HK-2 (cell line): Measurements from ENCODE around the gene ZDHHC7.

Experiments
- DNase-seq: peaks from one replicate; pipeline ENCODE4 v3.0.0-alpha.2; 2018; ENCODE audit not compliant: unreplicated experiment

ZDHHC7 gene

DNA sequence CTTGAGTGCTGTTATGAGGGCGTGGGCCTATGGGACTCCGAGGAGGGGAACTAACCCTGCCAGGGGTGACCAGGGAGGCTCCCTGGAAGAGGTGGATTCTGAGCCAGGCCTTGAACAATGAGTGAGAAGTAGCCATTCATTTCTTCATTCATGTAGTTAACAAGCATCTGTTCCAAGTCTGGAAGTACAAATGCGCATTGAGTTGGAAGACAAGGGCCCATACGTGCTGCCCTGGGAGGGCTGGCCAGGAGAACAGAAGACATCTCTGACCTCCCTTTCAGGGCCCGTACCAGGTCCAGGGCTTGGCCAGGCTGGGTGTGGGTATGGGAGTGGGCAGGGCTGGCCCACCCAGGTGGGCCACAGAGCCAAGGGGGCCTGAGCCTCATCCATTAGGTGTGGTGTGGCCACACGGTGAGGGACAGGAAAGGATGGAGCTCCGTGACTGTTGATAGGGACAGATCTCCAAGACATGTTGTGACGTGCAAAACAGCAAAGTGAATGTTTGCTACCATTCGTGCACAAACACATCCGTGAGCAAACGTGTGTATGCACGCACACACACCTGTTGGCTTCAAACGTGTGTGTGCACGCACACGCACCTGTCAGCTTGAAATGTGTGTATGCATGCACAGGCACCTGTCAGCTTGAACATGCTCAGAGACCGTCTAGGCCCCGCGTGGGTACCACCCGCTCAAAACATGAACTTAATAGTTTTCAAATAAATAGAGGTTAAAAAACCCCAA, 46.8 kb downstream of the ZDHHC7 start:
- no peak for DNase-seq

DNA sequence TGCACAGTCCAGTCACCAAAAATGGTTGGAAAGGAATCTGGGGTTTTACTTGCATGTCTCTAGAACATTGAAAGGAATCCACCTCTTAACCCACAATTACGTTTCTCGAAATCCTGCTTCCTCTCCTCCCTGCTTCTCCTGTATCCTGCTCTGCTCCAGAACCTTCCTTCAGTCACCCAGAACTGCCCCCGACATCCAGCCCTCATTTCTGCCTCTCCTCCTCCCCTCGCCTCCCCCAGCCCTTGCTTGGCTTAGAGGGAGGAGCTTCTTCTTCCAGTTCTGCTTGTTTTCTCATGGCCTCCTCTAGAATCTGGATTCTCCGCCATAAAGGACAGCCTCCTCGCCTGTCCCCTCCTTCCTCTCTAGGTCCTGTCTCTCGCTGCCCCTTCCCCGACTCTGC, 48.3 kb downstream of the ZDHHC7 start:
- no peak for DNase-seq

DNA sequence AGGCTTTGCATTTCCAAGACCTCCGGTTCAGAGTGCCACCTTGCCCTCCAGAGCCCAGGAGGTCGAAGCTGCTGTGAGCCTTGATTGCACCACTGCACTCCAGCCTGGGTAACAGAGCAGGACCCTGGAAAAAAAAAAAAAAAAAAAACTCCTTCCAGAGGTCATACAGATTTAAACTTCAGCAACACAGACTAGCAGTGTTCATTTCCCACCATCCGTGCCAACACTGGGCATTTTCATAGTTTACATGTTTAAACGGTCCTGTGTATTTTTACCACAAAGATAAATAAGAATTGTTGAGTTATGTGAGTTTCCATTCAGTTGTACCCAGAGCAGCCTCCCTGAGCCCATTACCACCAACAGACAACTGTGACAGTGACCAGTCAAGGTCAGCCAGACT, 50.4 kb downstream of the ZDHHC7 start:
- no peak for DNase-seq

DNA sequence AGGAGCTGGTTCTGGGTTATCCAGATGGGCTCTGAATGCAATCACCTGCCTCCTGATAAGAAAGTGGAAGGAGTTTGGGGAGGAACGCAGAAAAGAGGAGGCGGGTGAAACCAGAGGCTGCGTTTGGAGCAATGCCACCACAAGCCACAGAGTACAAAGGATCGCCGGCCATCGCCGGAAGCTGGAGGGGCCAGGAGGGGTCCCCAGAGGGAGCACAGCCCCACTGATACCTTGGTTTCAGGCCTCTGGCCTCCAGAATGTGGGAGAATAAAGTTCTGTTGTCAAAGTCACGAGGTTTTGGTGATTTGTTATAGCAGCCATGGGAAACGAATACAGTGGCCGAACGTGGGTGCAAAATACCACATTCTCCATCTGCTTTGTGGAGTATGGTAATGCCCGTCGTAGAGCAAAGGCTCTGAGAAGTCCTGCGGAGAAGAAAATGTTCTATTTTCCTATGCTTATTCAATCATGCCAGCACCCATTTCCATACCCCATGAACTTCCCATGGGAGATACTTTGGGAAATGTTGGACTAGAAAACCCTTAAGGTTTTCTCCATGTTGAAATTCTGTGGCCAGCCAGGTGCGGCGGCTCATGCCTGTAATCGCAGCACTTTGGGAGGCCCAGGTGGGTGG, 51.4 kb downstream of the ZDHHC7 start:
- DNase-seq = no peak

DNA sequence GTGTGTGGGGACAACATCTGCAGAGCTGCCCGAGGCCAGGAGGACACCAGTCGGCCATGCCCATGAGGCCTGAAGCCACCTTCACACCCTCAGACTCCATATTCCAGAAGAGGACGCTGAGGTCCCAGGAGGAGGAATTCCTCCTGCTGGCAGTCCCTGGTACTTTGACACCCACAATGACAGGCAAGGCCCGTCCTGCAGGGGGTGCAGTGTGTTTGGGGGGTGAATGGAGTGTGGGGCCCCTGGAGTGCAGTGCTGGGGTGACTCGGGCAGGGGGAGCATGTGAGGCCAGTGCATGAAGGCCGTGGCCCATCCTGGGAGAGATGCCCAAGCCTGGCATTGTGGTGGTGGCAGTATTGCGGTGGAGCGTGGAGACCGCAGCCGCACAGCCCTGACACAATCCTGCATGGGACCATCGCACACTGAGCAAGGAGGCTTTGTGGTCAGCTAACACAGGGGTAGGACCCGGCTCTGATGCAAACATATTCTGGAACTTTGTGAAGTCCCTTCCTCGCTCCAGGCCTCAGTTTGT, 52.2 kb downstream of the ZDHHC7 start:
- no peak for DNase-seq

DNA sequence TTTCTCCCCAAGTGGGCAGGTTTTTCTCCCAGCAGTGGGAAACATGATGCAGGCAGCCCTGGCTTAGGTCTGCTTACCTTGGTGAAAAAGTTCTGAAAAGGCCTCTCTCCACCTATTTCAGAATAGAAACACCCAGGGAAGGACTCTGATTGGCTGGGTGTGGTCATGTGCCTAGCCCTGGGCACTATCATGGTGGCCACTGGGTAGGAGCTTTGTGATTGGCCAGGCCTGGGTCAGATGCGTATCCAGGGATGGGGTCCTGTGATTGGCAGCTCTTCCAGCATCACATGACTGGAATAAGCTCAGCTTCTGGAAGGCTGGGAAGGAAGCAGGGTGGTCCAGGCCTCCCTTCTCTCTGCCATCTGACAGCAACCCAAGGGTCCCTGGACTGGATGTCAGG, 53.5 kb downstream of the ZDHHC7 start:
- no peak for DNase-seq

DNA sequence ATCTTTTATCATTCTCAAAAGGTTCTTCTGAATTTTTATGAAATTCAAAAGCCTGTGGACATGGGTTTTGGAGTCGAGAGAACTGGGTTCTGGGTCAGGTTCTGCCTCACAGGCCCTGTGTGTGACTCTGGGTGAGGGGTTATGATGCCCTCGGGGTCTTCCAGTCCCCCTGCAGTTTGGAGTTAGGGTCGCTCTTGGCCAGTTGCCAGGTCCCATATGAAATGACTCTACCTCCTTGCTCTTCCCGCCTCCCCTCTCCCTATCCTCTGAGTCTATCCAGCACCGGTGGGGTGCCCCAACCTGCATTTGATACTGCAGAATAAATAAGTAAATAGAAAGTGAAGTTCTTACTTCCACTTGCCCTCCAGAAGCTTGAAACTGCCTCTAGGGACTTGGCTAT, 54.1 kb downstream of the ZDHHC7 start:
- no peak for DNase-seq

DNA sequence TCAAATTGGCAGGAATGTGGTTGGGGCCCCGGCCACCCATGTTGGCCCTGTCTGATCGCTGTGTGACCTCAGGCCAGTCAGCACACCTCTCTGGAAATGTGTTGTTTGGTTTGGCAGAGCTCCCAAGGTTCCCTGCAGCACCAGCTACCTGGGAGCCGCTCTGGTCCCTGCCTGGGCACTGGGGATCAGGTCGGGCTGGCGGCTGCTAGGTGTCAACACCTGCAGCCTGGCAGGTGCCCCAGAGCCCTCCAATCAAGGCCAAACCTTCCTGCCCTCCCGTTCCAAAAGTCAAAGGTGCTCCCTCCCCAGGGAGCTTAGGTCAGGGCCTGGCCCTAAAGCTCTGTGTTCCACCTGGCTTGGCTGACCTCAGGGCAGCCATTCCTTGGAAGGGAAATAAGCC, 55.9 kb downstream of the ZDHHC7 start:
- DNase-seq = no peak

DNA sequence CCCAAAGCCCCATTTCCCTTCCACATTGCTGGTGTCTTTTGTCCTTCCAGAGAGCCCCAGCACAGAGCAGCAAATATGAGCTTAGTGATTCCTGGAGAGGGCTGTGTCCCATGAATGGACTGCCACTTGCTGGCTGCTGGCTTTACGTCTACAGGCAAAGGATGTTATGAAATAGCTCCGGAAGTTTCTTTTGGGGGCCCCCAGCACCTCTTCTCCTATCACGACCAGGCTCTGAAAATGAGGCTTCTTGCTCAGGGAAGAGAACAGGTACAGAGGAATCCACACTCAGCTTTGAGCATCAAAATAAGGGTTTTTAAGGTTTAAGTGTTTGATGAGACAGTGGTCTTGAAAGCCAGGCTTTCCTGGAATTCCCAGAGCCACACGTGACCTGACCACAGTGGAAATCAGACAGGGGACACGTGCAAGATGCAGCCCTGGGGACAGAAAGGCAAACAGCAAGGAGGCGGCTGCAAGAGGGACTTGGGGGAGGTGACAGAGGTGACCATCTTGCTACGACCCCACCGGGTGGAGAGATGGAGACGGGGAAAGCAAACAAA, 58.1 kb downstream of the ZDHHC7 start:
- DNase-seq = no peak

DNA sequence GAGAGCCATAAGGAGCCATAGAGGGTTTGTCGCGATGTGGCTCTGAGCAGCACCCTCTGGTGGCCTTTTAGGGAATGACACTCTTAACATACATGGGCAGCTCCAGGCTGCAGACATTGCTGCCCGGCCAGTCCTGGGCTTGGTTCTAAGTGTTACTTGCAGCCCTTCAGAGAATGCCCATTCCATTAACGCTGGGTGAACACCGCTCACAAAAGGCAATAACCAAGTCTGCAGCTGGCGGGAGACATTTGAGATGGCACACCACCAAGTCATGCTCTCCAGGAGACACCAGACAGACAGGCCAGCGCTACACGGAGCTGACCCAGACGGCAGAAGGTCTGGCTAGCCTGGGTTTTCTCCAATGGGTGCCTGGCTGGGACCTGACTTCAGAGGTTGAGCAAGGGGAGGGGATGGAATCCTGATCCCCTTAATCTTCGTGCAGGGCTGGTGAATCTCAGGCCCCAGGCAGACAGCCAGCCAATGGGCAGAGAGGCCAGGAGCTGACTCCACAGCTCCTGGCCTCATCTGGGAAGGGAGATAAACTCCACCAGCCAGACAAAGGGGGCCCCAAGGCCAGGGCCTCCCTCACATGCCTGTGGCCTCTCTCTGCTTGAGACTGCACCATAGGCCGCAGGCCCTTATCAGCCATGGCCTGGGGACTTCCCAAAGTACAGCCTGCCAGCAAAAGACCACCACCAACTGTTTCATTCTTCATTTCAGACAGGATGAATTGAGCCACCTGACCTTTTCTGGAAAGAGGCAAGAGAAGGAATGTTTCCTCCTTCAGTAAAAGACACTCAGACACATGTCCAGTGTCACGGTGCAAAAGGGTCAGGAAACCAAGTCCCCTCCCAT, 58.8 kb downstream of the ZDHHC7 start:
- DNase-seq = peak; percentile 81

DNA sequence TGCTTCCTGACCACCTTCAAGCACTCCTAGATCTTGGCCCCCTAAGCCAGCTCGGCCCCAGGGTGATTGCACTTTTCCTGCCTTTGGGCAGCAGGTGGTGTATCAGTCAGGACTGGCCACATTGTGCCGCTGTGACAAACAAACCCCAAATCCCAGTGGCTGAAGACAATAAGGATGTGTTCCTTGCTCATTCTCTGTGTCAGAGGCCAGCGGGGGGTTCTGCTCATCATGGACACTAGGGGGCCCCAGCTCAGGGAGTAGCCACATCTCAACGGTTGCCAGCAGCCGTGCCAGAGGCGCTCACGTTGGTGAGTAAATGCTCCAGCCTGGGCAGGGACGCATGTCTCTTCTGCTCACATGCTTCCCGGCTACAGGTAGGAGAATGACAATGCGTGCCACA, 60.4 kb downstream of the ZDHHC7 start:
- no peak for DNase-seq

DNA sequence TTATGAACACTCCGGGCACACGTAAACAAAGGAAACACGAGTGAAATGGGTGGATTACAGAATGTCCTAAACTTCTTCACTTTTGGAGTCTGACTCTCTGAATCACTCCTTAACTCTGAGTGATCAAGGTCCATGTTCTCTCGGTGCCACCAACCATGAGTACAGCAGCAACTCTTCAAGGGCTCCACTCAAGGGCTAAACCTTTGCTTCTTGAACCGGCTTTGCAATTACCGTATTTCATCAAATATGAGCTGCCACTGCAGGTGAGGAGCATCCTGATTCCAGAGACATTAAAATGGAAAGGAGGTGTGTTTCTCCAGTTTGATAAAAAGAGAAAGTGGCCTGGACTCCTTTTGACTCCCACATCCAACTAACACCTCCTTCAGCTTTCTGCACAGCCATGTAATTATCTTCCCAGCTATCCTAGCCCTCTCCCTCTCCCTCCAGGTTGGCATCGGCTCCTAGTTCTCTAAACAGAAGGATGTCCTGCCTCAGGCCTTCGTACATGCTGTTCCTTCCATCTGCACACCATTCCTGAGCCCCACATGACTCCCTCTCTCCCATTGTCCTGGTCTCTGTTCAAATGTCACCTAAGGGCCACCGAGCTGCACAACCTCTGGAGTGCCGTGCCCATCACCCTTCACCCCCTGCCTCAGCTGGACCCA, 61.4 kb downstream of the ZDHHC7 start:
- no peak for DNase-seq

DNA sequence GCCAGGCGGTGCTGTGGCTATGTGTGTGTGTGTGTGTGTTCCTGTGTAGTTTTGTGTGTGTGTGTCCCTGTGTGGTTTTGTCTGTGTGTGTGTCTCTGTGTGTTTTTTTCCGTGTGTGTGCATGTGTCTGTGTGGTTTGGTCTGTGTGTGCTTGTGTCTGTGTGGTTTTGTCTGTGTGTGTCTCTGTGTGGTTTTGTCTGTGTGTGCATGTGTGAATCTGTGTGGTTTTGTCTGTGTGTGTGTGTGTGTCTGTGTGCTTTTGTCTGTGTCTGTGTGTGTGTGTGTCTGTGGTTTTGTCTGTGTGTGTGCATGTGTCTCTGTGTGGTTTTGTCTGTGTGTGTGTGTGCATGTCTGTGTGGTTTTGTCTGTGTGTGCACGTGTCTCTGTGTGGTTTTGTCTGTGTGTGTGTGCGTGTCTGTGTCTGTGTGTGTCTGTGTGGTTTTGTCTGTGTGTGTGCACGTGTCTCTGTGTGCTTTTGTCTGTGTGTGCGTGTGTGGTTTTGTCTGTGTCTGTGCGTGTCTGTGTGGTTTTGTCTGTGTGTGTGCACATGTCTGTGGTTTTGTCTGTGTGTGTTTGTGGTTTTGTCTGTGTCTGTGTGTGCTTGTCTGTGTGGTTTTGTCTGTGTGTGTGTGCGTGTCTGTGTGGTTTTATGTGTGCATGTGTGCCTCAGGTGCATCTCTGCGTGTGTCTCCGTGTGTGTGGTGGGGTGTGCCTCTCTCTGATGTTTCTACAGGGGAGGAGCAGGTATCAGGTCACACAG, 62.3 kb downstream of the ZDHHC7 start:
- DNase-seq = no peak

DNA sequence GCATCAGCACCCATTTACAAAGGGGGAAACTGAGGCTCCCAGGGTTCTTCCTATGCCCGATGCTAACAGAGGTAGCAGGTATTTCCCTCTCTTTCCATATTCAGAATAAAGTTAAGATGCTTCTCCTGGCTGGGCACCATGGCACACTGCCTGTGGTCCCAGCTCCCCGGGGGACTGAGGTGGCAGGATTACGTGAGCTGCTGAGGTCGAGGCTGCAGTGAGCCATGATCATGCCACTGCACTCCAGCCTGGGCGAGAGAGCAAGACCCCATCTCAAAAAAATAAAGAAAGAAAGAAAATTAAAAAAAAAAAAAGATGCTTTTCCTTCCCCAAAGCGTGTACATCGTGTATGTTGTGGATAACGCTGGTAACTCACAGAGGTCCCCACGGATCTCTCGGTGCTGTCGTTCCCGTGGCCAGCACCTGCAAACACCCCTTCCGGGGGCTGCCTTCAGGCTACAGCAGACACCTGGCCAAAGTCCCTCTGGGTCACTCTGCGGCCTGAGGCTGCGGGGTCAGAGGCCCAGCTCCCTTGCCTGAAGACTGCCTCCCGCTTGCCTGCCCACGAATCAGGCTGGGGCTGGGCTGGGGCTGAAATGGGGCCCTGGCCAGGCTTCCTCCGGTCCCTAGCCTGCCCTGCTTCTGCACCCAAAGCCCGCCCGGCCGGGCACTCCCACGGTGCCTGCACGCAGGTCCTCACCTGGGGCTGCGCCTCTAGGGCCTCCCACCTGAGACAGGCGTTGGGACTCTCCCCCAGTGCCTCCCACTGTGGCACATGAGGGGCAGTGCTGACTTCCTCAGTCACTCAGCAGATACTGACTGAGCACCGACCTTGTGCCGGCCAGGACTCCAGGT, 63.1 kb downstream of the ZDHHC7 start:
- DNase-seq = no peak

DNA sequence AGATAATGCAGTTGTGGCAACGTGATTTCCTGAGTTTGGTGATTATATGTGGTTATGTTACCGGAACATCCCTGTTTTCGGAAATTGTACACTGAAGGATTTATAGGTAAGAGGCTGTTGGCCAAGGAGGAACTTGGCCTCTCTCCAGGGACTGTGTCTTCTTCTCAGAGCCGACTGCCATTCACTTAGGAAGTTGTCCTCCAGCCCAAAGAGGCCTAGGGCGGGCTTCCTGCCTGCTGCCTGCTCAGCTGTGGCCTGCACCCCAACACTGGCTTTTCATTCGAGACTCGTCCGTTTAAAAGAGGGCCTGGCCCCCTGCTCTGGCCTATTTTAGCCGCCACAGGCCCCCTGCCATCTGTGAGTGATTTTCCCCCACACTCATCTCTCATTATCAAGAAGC, 64.3 kb downstream of the ZDHHC7 start:
- no peak for DNase-seq

DNA sequence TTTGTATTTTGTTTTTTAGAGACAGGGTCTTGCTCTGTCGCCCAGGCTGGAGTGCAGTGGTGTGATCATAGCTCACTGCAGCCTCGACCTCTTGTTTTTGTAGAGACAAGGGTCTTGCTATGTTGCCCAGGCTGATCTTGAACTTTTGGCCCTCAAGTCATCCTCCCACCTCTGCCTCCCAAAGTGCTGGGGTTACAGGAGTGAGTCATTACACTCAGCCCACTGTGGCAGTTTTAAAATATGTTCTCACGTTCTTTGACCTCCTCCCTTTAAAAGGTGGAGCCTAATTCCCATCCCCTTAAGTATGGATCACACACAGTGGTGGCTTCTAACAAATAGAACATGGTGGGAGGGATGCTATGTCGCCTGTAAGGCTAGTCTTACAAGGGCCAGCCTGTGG, 67.7 kb downstream of the ZDHHC7 start:
- no peak for DNase-seq

DNA sequence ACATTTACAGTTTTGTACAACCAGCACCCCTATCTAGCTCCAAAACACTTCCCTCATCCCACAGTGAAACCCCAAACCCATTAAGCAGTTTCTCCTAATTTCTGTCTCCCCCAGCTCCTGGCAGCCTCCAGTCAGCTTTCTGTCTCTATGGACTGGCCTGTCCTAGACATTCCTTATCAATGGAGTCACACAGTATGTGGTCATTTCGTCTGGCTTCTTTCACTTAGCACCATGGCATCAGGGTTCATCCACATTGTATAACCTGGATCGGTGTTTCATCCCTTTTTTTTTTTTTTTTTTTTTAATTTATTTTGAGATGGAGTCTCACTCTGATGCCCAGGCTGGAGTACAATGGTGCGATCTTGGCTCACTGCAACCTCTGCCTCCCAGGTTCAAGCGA, 68.5 kb downstream of the ZDHHC7 start:
- DNase-seq = no peak

DNA sequence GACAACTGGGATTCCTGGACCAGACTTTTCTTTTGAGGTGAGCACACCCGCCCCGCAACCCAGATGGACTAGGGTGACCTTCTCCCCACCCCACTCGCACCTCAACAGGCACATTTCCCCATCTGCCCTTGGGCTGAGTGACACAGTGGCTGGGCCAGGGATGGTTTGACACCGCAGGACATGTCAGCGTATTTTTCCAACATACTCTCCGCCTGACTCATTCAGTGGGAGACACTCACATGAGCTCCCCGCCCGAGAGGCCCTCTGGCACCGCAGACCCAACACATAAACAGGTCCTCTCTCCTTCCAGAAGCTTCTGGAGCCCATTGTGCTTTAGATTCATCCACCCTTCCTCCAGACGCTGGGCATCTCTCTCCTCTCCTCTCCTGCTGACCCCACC, 69.4 kb downstream of the ZDHHC7 start:
- DNase-seq = peak; percentile 34

DNA sequence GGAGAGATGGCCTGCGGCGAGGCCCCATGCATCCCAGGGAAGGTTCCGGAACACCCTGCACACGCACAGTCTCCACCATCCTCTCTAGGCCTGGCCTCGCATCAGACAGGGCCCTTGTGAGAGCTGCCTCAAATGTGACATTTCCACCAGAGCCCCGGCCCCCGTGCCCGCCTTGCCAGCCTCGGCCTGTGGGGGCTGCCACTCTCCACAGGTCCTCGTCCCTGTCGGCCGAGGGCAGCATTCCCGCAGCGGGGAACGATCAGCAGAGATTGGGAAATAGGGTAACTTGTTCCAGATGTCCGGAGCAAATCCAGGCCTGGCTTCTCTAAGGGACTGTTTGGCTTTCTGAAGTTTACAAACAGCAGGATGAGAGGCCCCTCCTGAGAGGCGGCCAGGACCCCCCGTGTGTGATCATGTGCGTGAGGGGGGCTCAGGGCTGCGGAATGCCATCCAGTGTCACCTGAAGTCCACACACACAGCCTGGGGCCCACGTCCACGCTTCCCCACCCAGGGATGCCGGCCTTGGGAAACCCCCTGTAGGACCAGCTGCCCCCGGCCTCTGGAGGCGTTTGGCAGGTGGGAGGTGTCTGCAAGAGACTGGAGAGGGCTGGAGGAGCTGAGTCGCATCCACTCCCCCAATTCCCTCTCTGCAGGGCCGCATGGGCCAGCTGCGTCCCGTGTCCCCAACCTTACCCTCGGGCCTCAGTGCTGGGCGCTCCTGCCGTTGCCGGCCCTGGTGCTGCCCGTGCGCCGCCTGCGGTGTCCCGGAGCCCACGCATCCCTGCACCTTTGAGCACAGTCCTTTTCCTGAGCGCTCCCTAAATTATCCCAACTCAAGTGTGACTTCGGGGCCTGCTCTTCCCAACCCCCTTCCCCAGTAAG, 70.4 kb downstream of the ZDHHC7 start:
- no peak for DNase-seq
